GM19351 (cell line): ENCODE data around the gene MSMO1.
A peak's percentile ranks its signal among the peaks of the same experiment; 100 is the strongest.

Experiments
- ATAC-seq: cut with Tn5 transposase; IDR thresholded peaks from one replicate; pipeline ENCODE4 v1.9.1; 2021; ENCODE audit warnings: mild to moderate bottlenecking, moderate library complexity; ENCODE audit not compliant: unreplicated experiment

Gene MSMO1

GRCh38 chr4:165359506-165359905, 32.0 kb downstream of the MSMO1 start:
- no peak for ATAC-seq

GRCh38 chr4:165360041-165360695, 32.7 kb downstream of the MSMO1 start:
- ATAC-seq, result no peak

GRCh38 chr4:165360985-165361670, 33.7 kb downstream of the MSMO1 start:
- ATAC-seq, result no peak

- ATAC-seq, result no peak
Observed at GRCh38 chr4:165361810-165362209, 34.3 kb downstream of the MSMO1 start.

- ATAC-seq, result no peak
Observed at GRCh38 chr4:165364452-165365080, 37.1 kb downstream of the MSMO1 start.

GRCh38 chr4:165367040-165367439, 39.6 kb downstream of the MSMO1 start:
- ATAC-seq, result no peak

- ATAC-seq, result no peak
Observed at GRCh38 chr4:165368114-165368513, 40.6 kb downstream of the MSMO1 start.

GRCh38 chr4:165368567-165368966, 41.1 kb downstream of the MSMO1 start:
- no peak for ATAC-seq

- no peak for ATAC-seq
Observed at GRCh38 chr4:165369522-165369921, 42.1 kb downstream of the MSMO1 start.

- ATAC-seq, result no peak
Observed at GRCh38 chr4:165370530-165370929, 43.1 kb downstream of the MSMO1 start.

GRCh38 chr4:165375465-165375864, 48.0 kb downstream of the MSMO1 start:
- ATAC-seq, result no peak

GRCh38 chr4:165378398-165378744, 50.9 kb downstream of the MSMO1 start:
- no peak for ATAC-seq

GRCh38 chr4:165378745-165379677, 51.5 kb downstream of the MSMO1 start, which contains the start of gene CPE:
CPE (plus strand) TSS chr4:165379008; CDS start chr4:165379222, 214 bp downstream.
- peak; percentile 96 for ATAC-seq

GRCh38 chr4:165379678-165380064, 52.2 kb downstream of the MSMO1 start:
- no peak for ATAC-seq

- ATAC-seq, result no peak
Observed at GRCh38 chr4:165380805-165381204, 53.3 kb downstream of the MSMO1 start.

- no peak for ATAC-seq
Observed at GRCh38 chr4:165381821-165382373, 54.4 kb downstream of the MSMO1 start.

GRCh38 chr4:165382640-165383039, 55.2 kb downstream of the MSMO1 start:
- no peak for ATAC-seq

GRCh38 chr4:165383591-165384073, 56.2 kb downstream of the MSMO1 start:
- no peak for ATAC-seq

- no peak for ATAC-seq
Observed at GRCh38 chr4:165384186-165384585, 56.7 kb downstream of the MSMO1 start.

GRCh38 chr4:165384598-165384997, 57.1 kb downstream of the MSMO1 start:
- ATAC-seq, result no peak

GRCh38 chr4:165385126-165385525, 57.7 kb downstream of the MSMO1 start:
- no peak for ATAC-seq
